H1 (cell line): Measurements from ENCODE around the gene FOXN3. TPM values are rescaled to one million over a fixed set of nuclear protein-coding genes. Genes with fewer than 3 reads are reported as not detected.

Experiments
- CTCF ChIA-PET: fragments of 300-600 bp; sonication (Branson Sonifier 250); formaldehyde crosslinking; loops from one replicate; lab custom pipeline; 2021; ENCODE audit not compliant: partially characterized antibody; lab: Charles Lee
- POLR2A ChIA-PET: fragments of 300-600 bp; sonication (Branson Sonifier 250); formaldehyde crosslinking; loops from one replicate; lab custom pipeline; 2021; ENCODE audit warnings: inconsistent platforms; ENCODE audit not compliant: partially characterized antibody; lab: Charles Lee
- DNase-seq, 2 experiments: peaks; one replicate each; pipeline versions ENCODE4 v3.0.0 to v3.0.0-alpha.2; 2010 to 2022; ENCODE audit warnings: low spot score in 2 of 2, low read depth in 1 of 2, mixed read lengths in 1 of 2
- FAIRE-seq: peaks from 2 replicates; lab custom pipeline; 2011; peaks lifted over from hg19 to GRCh38; lab: Jason Lieb, UNC
- H2AFZ ChIP-seq: 2 replicates; pipeline ENCODE4 v1.8.1; 2012; ENCODE audit warnings: low read length, inconsistent platforms
- H2AK5ac ChIP-seq: 2 replicates; pipeline ENCODE4 v1.6.1; 2013; ENCODE audit warnings: low read depth, low read length
- H2BK120ac ChIP-seq: replicated peaks from 2 replicates; pipeline ENCODE3; 2013; ENCODE audit warnings: low read depth, low read length, inconsistent platforms
- H2BK12ac ChIP-seq: 2 replicates; pipeline ENCODE4 v1.6.1; 2013; ENCODE audit warnings: low read depth, low read length
- H2BK15ac ChIP-seq: 2 replicates; pipeline ENCODE4 v1.6.1; 2013; ENCODE audit warnings: low read length
- H2BK20ac ChIP-seq: 2 replicates; pipeline ENCODE4 v1.6.1; 2013; ENCODE audit warnings: low read length
- H2BK5ac ChIP-seq: 2 replicates; pipeline ENCODE4 v1.6.1; 2013; ENCODE audit warnings: low read depth, low read length
- H3K14ac ChIP-seq: 2 replicates; pipeline ENCODE4 v1.6.1; 2013; ENCODE audit warnings: inconsistent platforms; ENCODE audit not compliant: insufficient read length
- H3K18ac ChIP-seq: 2 replicates; pipeline ENCODE4 v1.6.1; 2013; ENCODE audit warnings: low read length; ENCODE audit errors: extremely low read depth
- H3K23ac ChIP-seq: 2 replicates; pipeline ENCODE4 v1.6.1; 2013; ENCODE audit warnings: inconsistent platforms; ENCODE audit not compliant: insufficient read length
- H3K23me2 ChIP-seq: 2 replicates; pipeline ENCODE4 v1.6.1; 2013; ENCODE audit warnings: low read depth, low read length
- H3K27ac ChIP-seq: 2 replicates; pipeline ENCODE4 v1.6.1; 2011; ENCODE audit warnings: low read depth, low read length, inconsistent platforms
- H3K27me3 ChIP-seq, 4 experiments: replicated peaks in 1 of 4; 1 replicate in 1 of 4; 2 replicates in 3 of 4; pipeline versions ENCODE4 v1.6.1 to v1.8.1; 2011 to 2013; ENCODE audit warnings: low read length in 3 of 4, mild to moderate bottlenecking in 3 of 4, inconsistent platforms in 2 of 4, mixed read lengths in 2 of 4, moderate library complexity in 1 of 4; ENCODE audit not compliant: control insufficient read depth in 3 of 4, insufficient read depth in 3 of 4; ENCODE audit errors: extremely low read depth in 1 of 4
- H3K36me3 ChIP-seq, 4 experiments: 2 replicates each; pipeline versions ENCODE4 v1.6.1 to v1.8.1; 2011 to 2013; ENCODE audit warnings: mild to moderate bottlenecking in 4 of 4, low read length in 3 of 4, moderate library complexity in 2 of 4, control low read depth in 1 of 4, inconsistent platforms in 1 of 4; ENCODE audit not compliant: insufficient read depth in 4 of 4, control insufficient read depth in 2 of 4
- H3K4ac ChIP-seq: replicated peaks from 2 replicates; pipeline ENCODE3; 2013; ENCODE audit warnings: low read length, low read depth, mixed read lengths, inconsistent platforms; ENCODE audit not compliant: insufficient read length
- H3K4me1 ChIP-seq, 4 experiments: replicated peaks in 1 of 4; 1 replicate in 1 of 4; 2 replicates in 3 of 4; pipeline versions ENCODE4 v1.6.1 to v1.8.1; 2011 to 2013; ENCODE audit warnings: low read length in 3 of 4, inconsistent platforms in 2 of 4, mixed read lengths in 1 of 4; ENCODE audit not compliant: insufficient read depth in 4 of 4, control insufficient read depth in 3 of 4
- H3K4me2 ChIP-seq, 2 experiments: 2 replicates each; pipeline versions ENCODE4 v1.6.1 to v1.8.1; 2011 to 2013; ENCODE audit warnings: low read depth in 2 of 2, low read length in 2 of 2, control low read depth in 1 of 2, inconsistent platforms in 1 of 2, mild to moderate bottlenecking in 1 of 2; ENCODE audit not compliant: insufficient read depth in 1 of 2
- H3K4me3 ChIP-seq, 4 experiments: fragments of 200-600, 300-600 bp in 1 of 4; sonication (generic), shearing (Covaris generic), sonication (Bioruptor Twin) in 1 of 4; 2 replicates each; pipeline versions ENCODE4 v1.5.1 to v1.8.1; 2011 to 2016; ENCODE audit warnings: low read length in 4 of 4, low read depth in 3 of 4, control low read depth in 2 of 4, inconsistent platforms in 2 of 4, mild to moderate bottlenecking in 2 of 4, mixed read lengths in 1 of 4, moderate library complexity in 1 of 4; ENCODE audit not compliant: insufficient read depth in 2 of 4; ENCODE audit errors: extremely low read depth in 1 of 4
- H3K56ac ChIP-seq: replicated peaks from 2 replicates; pipeline ENCODE3; 2013; ENCODE audit warnings: low read depth, mild to moderate bottlenecking, mixed read lengths, low read length, inconsistent platforms; ENCODE audit not compliant: insufficient read length
- H3K79me1 ChIP-seq: 2 replicates; pipeline ENCODE4 v1.6.1; 2013; ENCODE audit warnings: low read depth, low read length, control low read depth
- H3K79me2 ChIP-seq, 2 experiments: 2 replicates each; pipeline versions ENCODE4 v1.6.1 to v1.8.1; 2012 to 2013; ENCODE audit warnings: low read length in 2 of 2, mild to moderate bottlenecking in 2 of 2, inconsistent platforms in 1 of 2; ENCODE audit not compliant: insufficient read depth in 2 of 2, control insufficient read depth in 1 of 2
- H3K9ac ChIP-seq, 4 experiments: replicated peaks in 1 of 4; 1 replicate in 1 of 4; 2 replicates in 3 of 4; pipeline versions ENCODE4 v1.6.1 to v1.8.1; 2011 to 2013; ENCODE audit warnings: low read depth in 3 of 4, low read length in 3 of 4, control low read depth in 2 of 4, mild to moderate bottlenecking in 2 of 4, moderate library complexity in 2 of 4, inconsistent platforms in 1 of 4; ENCODE audit errors: extremely low read depth in 1 of 4
- H3K9me3 ChIP-seq, 2 experiments: 2 replicates each; pipeline versions ENCODE4 v1.6.1 to v1.8.1; 2012 to 2013; ENCODE audit warnings: mild to moderate bottlenecking in 2 of 2, moderate library complexity in 2 of 2, control low read depth in 1 of 2, inconsistent platforms in 1 of 2, low read depth in 1 of 2, low read length in 1 of 2, mixed read lengths in 1 of 2; ENCODE audit not compliant: insufficient read depth in 2 of 2
- H4K20me1 ChIP-seq, 2 experiments: replicated peaks in 1 of 2; 2 replicates each; pipeline versions ENCODE3 to v1.8.1; 2011 to 2013; ENCODE audit warnings: inconsistent platforms in 2 of 2, low read length in 2 of 2, mild to moderate bottlenecking in 1 of 2; ENCODE audit not compliant: insufficient read depth in 2 of 2, control insufficient read depth in 1 of 2
- H4K5ac ChIP-seq: 2 replicates; pipeline ENCODE4 v1.6.1; 2013; ENCODE audit warnings: low read length, low read depth, mixed read lengths, inconsistent platforms; ENCODE audit not compliant: insufficient read length
- H4K8ac ChIP-seq: 2 replicates; pipeline ENCODE4 v1.8.0; 2013; ENCODE audit warnings: mild to moderate bottlenecking, moderate library complexity, low read length, inconsistent platforms; ENCODE audit not compliant: insufficient read depth; ENCODE audit errors: extremely low read depth
- H4K91ac ChIP-seq: replicated peaks from 2 replicates; pipeline ENCODE3; 2013; ENCODE audit warnings: low read length, mixed read lengths, inconsistent platforms; ENCODE audit not compliant: insufficient read length
- ASH2L ChIP-seq: fragments of 200-600, 300-600 bp; sonication (generic); IDR thresholded peaks from one replicate; pipeline ENCODE4 v1.7.1; 2017; ENCODE audit warnings: low read length
- BCL11A ChIP-seq, 2 experiments: IDR thresholded peaks; one replicate each; pipeline ENCODE4 v1.6.1; 2011; ENCODE audit warnings: low read depth in 2 of 2, low read length in 2 of 2, mild to moderate bottlenecking in 2 of 2
- CBX5 ChIP-seq: fragments of 300-800, 300-1000 bp; sonication (generic); IDR thresholded peaks from 2 replicates; pipeline ENCODE4 v1.7.1; 2016; ENCODE audit warnings: antibody characterized with exemption, low read length, low read depth
- CTBP2 ChIP-seq: IDR thresholded peaks from 2 replicates; pipeline ENCODE4 v1.7.0; 2011; ENCODE audit warnings: borderline replicate concordance, mild to moderate bottlenecking, moderate library complexity, mixed read lengths, low read length; ENCODE audit not compliant: insufficient read depth, insufficient read length
- MAFK ChIP-seq: IDR thresholded peaks from 2 replicates; pipeline ENCODE4 v1.6.1; 2012; ENCODE audit warnings: low read depth, mild to moderate bottlenecking, improper control_type of control experiment, low read length
- SIRT6 ChIP-seq: IDR thresholded peaks from one replicate; pipeline ENCODE4 v1.7.1; 2012; ENCODE audit warnings: low read length, inconsistent platforms
- SP1 ChIP-seq: IDR thresholded peaks from 2 replicates; pipeline ENCODE4 v1.6.1; 2011; ENCODE audit warnings: low read depth, low read length
- SRF ChIP-seq: IDR thresholded peaks from 2 replicates; pipeline ENCODE4 v1.6.1; 2011; ENCODE audit warnings: mild to moderate bottlenecking, low read depth, low read length, moderate library complexity
- TAF7 ChIP-seq: optimal IDR thresholded peaks from 2 replicates; pipeline ENCODE3; 2011; ENCODE audit warnings: low read depth, mild to moderate bottlenecking, inconsistent platforms, low read length, moderate library complexity, borderline replicate concordance
- TBP ChIP-seq: IDR thresholded peaks from 2 replicates; pipeline ENCODE4 v1.6.1; 2011; ENCODE audit warnings: low read depth, low read length, improper control_type of control experiment
- WGBS, 2 experiments: shearing (Covaris generic) in 1 of 2; methylation state at CpG; one replicate each; pipeline versions ENCODE4 v1.1.6 to v1.1.7; 2013 to 2015; ENCODE audit warnings: low lambda C conversion rate in 2 of 2, mixed read lengths in 2 of 2, inconsistent platforms in 1 of 2, low coverage in 1 of 2, missing lambda C conversion rate in 1 of 2; ENCODE audit not compliant: insufficient replicate concordance in 2 of 2, insufficient coverage in 1 of 2, insufficient read length in 1 of 2; ENCODE audit errors: extremely low coverage in 1 of 2, missing lambda C conversion rate in 1 of 2; 5-methylcytosine and 5-hydroxymethylcytosine counted together
- polyA plus RNA-seq, 7 experiments: library from polyadenylated mRNA; depleted of rRNA in 3 of 7; stranded (reverse) in 5 of 7; unstranded in 2 of 7; fragments of >200 nt in 5 of 7; fragments of 200-250 nt in 2 of 7; gene quantifications; 1 replicate in 5 of 7; 2 replicates in 1 of 7; 4 replicates in 1 of 7; pipeline versions ENCODE4 v1.2.1 to v1.2.3, GENCODE V29; 2011 to 2013; ENCODE audit warnings: missing spikeins in 2 of 7, mixed read lengths in 2 of 7
- total RNA-seq: library from RNA; stranded (reverse); fragmentation: NEBNext Ultra II Directional; extraction: Animal tissue kit (Norgen Biotek cat#: 25700); gene quantifications from 2 replicates; pipeline ENCODE4 v1.2.1, GENCODE V29; 2021
- TF ChIP-seq, protein P1 (sequence below): IDR thresholded peaks from 2 replicates; pipeline ENCODE4 v1.6.1; 2012; ENCODE audit warnings: low read length, inconsistent platforms
- TF ChIP-seq, protein P2 (sequence below): IDR thresholded peaks from 2 replicates; pipeline ENCODE4 v1.6.1; 2012; ENCODE audit warnings: inconsistent platforms

The FOXN3 gene
- total and polyA plus RNA-seq, 2 of the 8 experiments (the other 6 are each of a cell fraction or from before 2014, with no cell fraction given) = 52.6 to 178 TPM

DNA sequence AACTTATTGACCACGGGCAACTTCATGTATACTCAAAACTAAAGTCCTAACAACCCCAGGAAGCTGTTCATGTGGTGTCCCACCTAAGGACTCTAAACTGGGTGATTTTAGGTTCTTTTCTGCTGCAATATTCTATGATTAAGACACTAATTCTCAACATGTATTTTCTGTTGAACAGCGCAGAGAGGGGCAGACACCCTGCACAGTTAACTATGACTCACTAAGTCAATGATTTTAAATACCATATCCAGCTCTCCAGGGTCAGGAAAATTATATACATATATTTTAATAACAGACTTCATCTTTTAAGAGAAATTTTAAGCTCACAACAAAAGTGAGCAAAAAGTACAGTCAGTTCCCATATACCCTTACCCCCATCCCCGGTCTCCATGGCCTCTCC, 85.0 kb downstream of the FOXN3 start:
- TF ChIP-seq SIRT6 = no peak
- no peak for TF ChIP-seq TBP
- no peak for TF ChIP-seq TAF7
- TF ChIP-seq BCL11A (IDR thresholded peaks at IDR 0.05; ENCODE audit: low read depth in 2 of 2, low read length in 2 of 2) = no peak
- TF ChIP-seq MAFK = no peak
- TF ChIP-seq, protein P1, sequence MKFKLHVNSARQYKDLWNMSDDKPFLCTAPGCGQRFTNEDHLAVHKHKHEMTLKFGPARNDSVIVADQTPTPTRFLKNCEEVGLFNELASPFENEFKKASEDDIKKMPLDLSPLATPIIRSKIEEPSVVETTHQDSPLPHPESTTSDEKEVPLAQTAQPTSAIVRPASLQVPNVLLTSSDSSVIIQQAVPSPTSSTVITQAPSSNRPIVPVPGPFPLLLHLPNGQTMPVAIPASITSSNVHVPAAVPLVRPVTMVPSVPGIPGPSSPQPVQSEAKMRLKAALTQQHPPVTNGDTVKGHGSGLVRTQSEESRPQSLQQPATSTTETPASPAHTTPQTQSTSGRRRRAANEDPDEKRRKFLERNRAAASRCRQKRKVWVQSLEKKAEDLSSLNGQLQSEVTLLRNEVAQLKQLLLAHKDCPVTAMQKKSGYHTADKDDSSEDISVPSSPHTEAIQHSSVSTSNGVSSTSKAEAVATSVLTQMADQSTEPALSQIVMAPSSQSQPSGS = no peak
- TF ChIP-seq ASH2L = no peak
- TF ChIP-seq SRF = no peak
- TF ChIP-seq, protein P2, sequence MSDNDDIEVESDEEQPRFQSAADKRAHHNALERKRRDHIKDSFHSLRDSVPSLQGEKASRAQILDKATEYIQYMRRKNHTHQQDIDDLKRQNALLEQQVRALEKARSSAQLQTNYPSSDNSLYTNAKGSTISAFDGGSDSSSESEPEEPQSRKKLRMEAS = no peak
- TF ChIP-seq CBX5 = no peak
- TF ChIP-seq SP1 = no peak
- TF ChIP-seq CTBP2 = no peak
- no peak overlapping the region for H4K8ac ChIP-seq
- no peak overlapping the region for H3K4me2 ChIP-seq
- POLR2A ChIA-PET = no interaction called here
- peaks cover 0 to 7% (median 2%) of the 10 kb centered on the region in 4 experiments; a peak in 4 of 8 replicates for H3K36me3 ChIP-seq
- no peak overlapping the region for H3K56ac ChIP-seq
- H3K23ac ChIP-seq = no peak overlapping the region
- no peak overlapping the region for H3K27ac ChIP-seq
- H3K4ac ChIP-seq = no peak overlapping the region
- H3K4me1 ChIP-seq = peaks cover 0 to 5% (median 2%) of the 10 kb centered on the region in 4 experiments; a peak in 5 of 7 replicates
- no peak overlapping the region for H2BK5ac ChIP-seq
- H2BK20ac ChIP-seq = no peak overlapping the region
- no peak for DNase-seq
- H4K91ac ChIP-seq = no peak overlapping the region
- H3K9me3 ChIP-seq = no peaks in the 10 kb centered on the region
- FAIRE-seq = no peak
- H3K27me3 ChIP-seq = no peaks in the 10 kb centered on the region
- peaks cover 8% of the 10 kb centered on the region; the same call in 1 of the 2 replicates for H3K79me1 ChIP-seq
- H3K4me3 ChIP-seq = no peak overlapping the region
- H2AFZ ChIP-seq = no peak overlapping the region
- H3K14ac ChIP-seq = no peak overlapping the region
- no peaks in the 10 kb centered on the region for H3K23me2 ChIP-seq
- H2BK15ac ChIP-seq = no peak overlapping the region
- H4K5ac ChIP-seq = no peak overlapping the region
- H3K18ac ChIP-seq = no peak overlapping the region
- 96% methylated on average over 3 of the region's 3 CpGs; no CpG with 5 or more reads in 1 of the 2 experiments for WGBS, 2 experiments
- H3K79me2 ChIP-seq = peaks cover 4 to 87% of the 10 kb centered on the region in 2 experiments; a peak in 3 of 4 replicates
- H2AK5ac ChIP-seq = no peak overlapping the region
- no peak overlapping the region for H3K9ac ChIP-seq
- peaks cover 0 to 5% of the 10 kb centered on the region in 2 experiments for H4K20me1 ChIP-seq
- no peak overlapping the region for H2BK12ac ChIP-seq
- no peak overlapping the region for H2BK120ac ChIP-seq
- CTCF ChIA-PET = no interaction called here
